ENCODE measurements around the gene MAPK10.
"Not testable (repeated sequence)": the region's sequence is repeated elsewhere in the genome, so short reads cannot be mapped to it uniquely, and the experiment has no call there.

The MAPK10 gene

GRCh38 chr4:85968945-85969819, 390.7 kb downstream of the MAPK10 start:
- DNase-seq (ENCODE audit: low read depth in 2 of 2) = no peak

- no peak for DNase-seq (ENCODE audit: low read depth in 2 of 2)
Measured at GRCh38 chr4:85967872-85968271, 392.0 kb downstream of the MAPK10 start.

- no peak for DNase-seq (ENCODE audit: low read depth in 2 of 2)
Measured at GRCh38 chr4:85966373-85966772, 393.5 kb downstream of the MAPK10 start.

GRCh38 chr4:85965529-85965928, 394.3 kb downstream of the MAPK10 start:
- no peak for DNase-seq (ENCODE audit: low read depth in 2 of 2)

- DNase-seq (ENCODE audit: low read depth in 2 of 2) = not testable (repeated sequence)
Measured at GRCh38 chr4:85965017-85965416, 394.8 kb downstream of the MAPK10 start.

- DNase-seq (ENCODE audit: low read depth in 2 of 2) = no peak
Measured at GRCh38 chr4:85964298-85964697, 395.6 kb downstream of the MAPK10 start.

GRCh38 chr4:85963231-85963630, 396.6 kb downstream of the MAPK10 start:
- no peak for DNase-seq (ENCODE audit: low read depth in 2 of 2)

GRCh38 chr4:85961887-85962286, 398.0 kb downstream of the MAPK10 start:
- DNase-seq (ENCODE audit: low read depth in 2 of 2) = no peak

- DNase-seq (ENCODE audit: low read depth in 2 of 2) = no peak
Measured at GRCh38 chr4:85956293-85956945, 403.4 kb downstream of the MAPK10 start.

GRCh38 chr4:85955620-85956292, 404.1 kb downstream of the MAPK10 start:
- no peak for DNase-seq (ENCODE audit: low read depth in 2 of 2)

GRCh38 chr4:85953651-85954018, 406.2 kb downstream of the MAPK10 start:
- DNase-seq (ENCODE audit: low read depth in 2 of 2) = no peak

GRCh38 chr4:85952972-85953650, 406.7 kb downstream of the MAPK10 start:
- DNase-seq (ENCODE audit: low read depth in 2 of 2) = no peak

- no peak for DNase-seq (ENCODE audit: low read depth in 2 of 2)
Measured at GRCh38 chr4:85952528-85952927, 407.3 kb downstream of the MAPK10 start.

GRCh38 chr4:85951099-85951498, 408.8 kb downstream of the MAPK10 start:
- DNase-seq (ENCODE audit: low read depth in 2 of 2) = no peak

- DNase-seq (ENCODE audit: low read depth in 2 of 2) = no peak
Measured at GRCh38 chr4:85946821-85947220, 413.0 kb downstream of the MAPK10 start.

GRCh38 chr4:85942107-85942506, 417.7 kb downstream of the MAPK10 start:
- DNase-seq (ENCODE audit: low read depth in 2 of 2) = no peak

GRCh38 chr4:85940151-85940550, 419.7 kb downstream of the MAPK10 start:
- DNase-seq (ENCODE audit: low read depth in 2 of 2) = no peak
